ENCODE results near the gene SP9.

Gene SP9

DNA sequence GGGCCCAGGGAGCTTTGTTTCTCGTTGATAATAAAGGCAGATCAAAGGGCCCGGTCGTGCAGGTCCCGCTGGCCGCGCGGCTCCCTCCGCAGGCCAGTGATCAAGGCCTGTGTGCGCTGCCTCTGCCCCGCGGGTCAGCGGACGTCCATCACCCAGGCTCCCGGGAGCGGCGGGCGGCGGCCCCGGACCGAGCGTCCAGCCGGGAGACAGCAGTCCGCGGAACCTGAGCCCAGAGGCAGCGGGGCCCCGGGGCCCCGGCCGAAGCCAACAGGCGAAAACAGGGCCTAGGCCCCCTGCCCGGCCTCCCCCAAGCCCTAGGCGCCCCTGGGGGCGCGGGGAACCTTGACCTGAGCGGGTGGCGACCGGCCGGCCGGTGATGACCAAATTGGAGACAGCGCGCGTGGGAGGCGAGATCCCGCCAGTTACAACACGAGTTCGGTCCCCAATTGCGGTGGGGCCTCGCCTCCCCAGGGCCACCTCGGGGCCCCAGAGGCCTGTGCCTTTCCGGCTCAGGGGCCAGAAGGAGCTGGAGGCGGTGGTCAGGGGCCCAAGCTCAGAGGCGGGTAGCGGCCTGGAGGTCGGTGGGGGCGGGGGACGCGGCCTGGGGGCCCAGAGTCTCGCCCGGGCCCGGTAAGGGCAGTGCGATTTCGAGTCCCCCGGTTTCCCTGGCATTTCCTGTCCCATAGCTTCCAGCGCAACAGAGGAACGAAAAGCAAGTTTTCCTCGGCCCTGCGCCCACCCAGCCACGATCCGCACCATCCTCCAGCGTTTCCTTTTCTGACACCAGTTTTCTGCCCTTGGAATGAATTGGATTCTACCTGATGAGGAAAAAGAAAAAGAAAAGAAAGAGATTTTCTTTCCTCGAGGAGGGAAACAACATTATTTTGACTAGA, 5.9 kb downstream of the SP9 start:
- peaks cover 9% of the 10 kb centered on the region for H3K4me1 ChIP-seq (ENCODE audit: control insufficient read depth, insufficient read depth, low read length, unreplicated experiment)
- peak overlapping the region; percentile 42 for H2AFZ ChIP-seq (ENCODE audit: low read length, unreplicated experiment)
- peak overlapping the region; percentile 39 for H3K4me3 ChIP-seq (ENCODE audit: low read depth, low read length)
- no peak overlapping the region for H3K27ac ChIP-seq (ENCODE audit: low read depth, low read length)
- H3K79me2 ChIP-seq (ENCODE audit: control insufficient read depth, insufficient read depth, low read length, unreplicated experiment): no peaks in the 10 kb centered on the region
- no peaks in the 10 kb centered on the region for H3K36me3 ChIP-seq (ENCODE audit: insufficient read depth, low read length)
- H3K27me3 ChIP-seq (ENCODE audit: insufficient read depth, low read length): peaks cover 85% of the 10 kb centered on the region

DNA sequence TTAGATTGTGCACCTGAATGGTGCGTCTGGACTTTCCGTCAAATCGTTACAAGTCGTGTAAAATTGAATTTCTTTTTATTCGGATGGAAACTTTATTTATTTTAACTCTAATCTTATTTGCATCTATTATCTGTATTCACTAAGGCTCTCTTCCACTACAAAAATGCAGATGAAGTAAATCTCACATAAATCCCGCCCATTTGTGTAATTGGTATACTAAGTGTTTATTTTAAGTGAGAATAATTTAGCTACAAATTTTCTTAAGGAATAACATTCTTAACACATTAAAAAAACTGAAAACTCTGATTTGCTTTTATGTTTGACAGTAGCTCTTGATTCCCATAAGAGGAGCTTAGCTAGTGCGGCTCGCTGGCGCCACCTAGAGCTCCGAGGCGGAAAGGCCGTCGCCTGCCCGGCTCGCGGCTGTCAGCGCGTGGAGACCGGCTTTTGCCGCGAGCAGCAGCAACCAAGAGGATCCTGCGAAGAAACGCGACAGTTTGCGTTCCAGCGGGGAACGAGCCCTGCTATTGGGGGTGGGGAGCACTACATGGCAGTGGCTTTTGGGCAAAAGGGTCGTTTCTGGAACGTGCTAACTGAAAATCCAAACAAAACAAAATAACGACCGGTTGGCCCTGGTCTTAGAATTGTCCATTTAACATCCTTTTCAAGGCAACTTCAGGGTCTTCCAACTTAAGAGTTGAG, 6.7 kb downstream of the SP9 start:
- H3K27ac ChIP-seq (ENCODE audit: low read depth, low read length): no peak overlapping the region
- H3K4me3 ChIP-seq (ENCODE audit: low read depth, low read length): peak overlapping the region; percentile 71

DNA sequence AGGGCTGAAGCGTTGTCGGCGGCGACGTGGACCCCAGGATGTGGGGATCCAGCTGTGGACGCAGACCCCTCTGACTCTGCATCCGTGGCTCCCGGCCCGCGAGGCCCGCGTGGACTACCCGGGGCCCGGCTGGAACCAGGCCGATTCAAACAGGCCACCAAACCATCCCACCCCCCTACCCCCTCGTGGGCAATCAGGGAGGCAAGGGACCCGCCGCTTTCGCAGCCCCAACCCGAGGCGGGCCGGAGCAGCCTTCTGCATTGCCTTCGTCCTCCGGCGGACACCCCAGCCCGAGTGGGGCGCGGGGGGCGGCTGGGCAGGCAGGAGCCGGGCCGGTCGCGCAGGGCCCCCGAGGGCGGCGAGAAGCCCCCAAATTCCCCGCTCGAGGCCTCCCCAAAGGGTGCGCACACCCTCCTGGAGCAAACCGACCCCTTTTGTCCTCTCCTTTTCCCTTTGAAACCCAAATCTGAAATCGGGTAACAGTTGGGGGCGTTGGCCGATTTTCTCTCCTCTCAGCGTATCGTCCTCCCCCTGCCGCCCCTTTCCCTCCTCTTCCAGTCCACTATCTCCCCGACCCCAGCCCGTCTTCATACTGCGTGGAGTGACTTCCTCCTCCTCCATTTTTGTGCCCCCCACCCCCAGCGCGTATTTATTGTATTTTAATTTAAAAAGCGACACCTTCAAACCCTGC, 7.4 kb downstream of the SP9 start:
- Histone ChIP-seq H3K79me2 (ENCODE audit: control insufficient read depth, insufficient read depth, low read length, unreplicated experiment) (no peaks in the 10 kb centered on the region), H3K27me3 (ENCODE audit: insufficient read depth, low read length) (peaks cover 70% of the 10 kb centered on the region), H2AFZ (ENCODE audit: low read length, unreplicated experiment) (peak overlapping the region; percentile 65), H3K36me3 (ENCODE audit: insufficient read depth, low read length) (no peaks in the 10 kb centered on the region), H3K4me1 (ENCODE audit: control insufficient read depth, insufficient read depth, low read length, unreplicated experiment) (peaks cover 9% of the 10 kb centered on the region), H3K4me3 (ENCODE audit: low read depth, low read length) (peak overlapping the region; percentile 71), H3K27ac (ENCODE audit: low read depth, low read length) (no peak overlapping the region)

More for the DNA sequence above, 6.7 kb downstream of the SP9 start:
- Histone ChIP-seq H3K27me3 (ENCODE audit: insufficient read depth, low read length) (peaks cover 77% of the 10 kb centered on the region), H3K4me1 (ENCODE audit: control insufficient read depth, insufficient read depth, low read length, unreplicated experiment) (peaks cover 9% of the 10 kb centered on the region), H3K36me3 (ENCODE audit: insufficient read depth, low read length) (no peaks in the 10 kb centered on the region), H2AFZ (ENCODE audit: low read length, unreplicated experiment) (peak overlapping the region; percentile 65), H3K79me2 (ENCODE audit: control insufficient read depth, insufficient read depth, low read length, unreplicated experiment) (no peaks in the 10 kb centered on the region)

GRCh38 chr2:174342686-174343342, 8.1 kb downstream of the SP9 start:
- no peaks in the 10 kb centered on the region for H3K36me3 ChIP-seq (ENCODE audit: insufficient read depth, low read length)
- H3K4me3 ChIP-seq (ENCODE audit: low read depth, low read length): peak overlapping the region; percentile 71; the same call in 1 of the 2 replicates
- H2AFZ ChIP-seq (ENCODE audit: low read length, unreplicated experiment): no peak overlapping the region
- H3K27me3 ChIP-seq (ENCODE audit: insufficient read depth, low read length): peaks cover 65% of the 10 kb centered on the region
- peaks cover 9% of the 10 kb centered on the region for H3K4me1 ChIP-seq (ENCODE audit: control insufficient read depth, insufficient read depth, low read length, unreplicated experiment)
- H3K27ac ChIP-seq (ENCODE audit: low read depth, low read length): no peak overlapping the region
- H3K79me2 ChIP-seq (ENCODE audit: control insufficient read depth, insufficient read depth, low read length, unreplicated experiment): no peaks in the 10 kb centered on the region

DNA sequence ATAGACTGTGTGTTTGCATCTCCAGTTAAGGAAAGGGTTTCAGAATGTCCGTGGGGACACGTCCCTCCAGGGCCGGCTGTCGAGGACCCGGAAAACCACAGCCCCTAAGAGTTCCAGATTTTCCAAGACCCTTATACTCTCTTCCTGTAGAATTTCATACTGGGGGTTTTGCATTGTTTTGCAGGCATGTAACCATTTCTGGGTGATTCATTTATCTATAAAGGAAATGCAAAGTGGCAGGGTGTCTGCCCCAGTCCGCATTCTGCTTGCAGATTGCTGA, 8.5 kb downstream of the SP9 start:
- H3K4me1 ChIP-seq (ENCODE audit: control insufficient read depth, insufficient read depth, low read length, unreplicated experiment): peaks cover 9% of the 10 kb centered on the region
- H2AFZ ChIP-seq (ENCODE audit: low read length, unreplicated experiment): no peak overlapping the region
- no peak overlapping the region for H3K27ac ChIP-seq (ENCODE audit: low read depth, low read length)
- no peak overlapping the region for H3K4me3 ChIP-seq (ENCODE audit: low read depth, low read length)
- no peaks in the 10 kb centered on the region for H3K79me2 ChIP-seq (ENCODE audit: control insufficient read depth, insufficient read depth, low read length, unreplicated experiment)
- H3K27me3 ChIP-seq (ENCODE audit: insufficient read depth, low read length): peaks cover 60% of the 10 kb centered on the region
- 0 out of 2 replicates have a peak, but pooled peaks cover under 1% of the 10 kb centered on the region for H3K36me3 ChIP-seq (ENCODE audit: insufficient read depth, low read length)

DNA sequence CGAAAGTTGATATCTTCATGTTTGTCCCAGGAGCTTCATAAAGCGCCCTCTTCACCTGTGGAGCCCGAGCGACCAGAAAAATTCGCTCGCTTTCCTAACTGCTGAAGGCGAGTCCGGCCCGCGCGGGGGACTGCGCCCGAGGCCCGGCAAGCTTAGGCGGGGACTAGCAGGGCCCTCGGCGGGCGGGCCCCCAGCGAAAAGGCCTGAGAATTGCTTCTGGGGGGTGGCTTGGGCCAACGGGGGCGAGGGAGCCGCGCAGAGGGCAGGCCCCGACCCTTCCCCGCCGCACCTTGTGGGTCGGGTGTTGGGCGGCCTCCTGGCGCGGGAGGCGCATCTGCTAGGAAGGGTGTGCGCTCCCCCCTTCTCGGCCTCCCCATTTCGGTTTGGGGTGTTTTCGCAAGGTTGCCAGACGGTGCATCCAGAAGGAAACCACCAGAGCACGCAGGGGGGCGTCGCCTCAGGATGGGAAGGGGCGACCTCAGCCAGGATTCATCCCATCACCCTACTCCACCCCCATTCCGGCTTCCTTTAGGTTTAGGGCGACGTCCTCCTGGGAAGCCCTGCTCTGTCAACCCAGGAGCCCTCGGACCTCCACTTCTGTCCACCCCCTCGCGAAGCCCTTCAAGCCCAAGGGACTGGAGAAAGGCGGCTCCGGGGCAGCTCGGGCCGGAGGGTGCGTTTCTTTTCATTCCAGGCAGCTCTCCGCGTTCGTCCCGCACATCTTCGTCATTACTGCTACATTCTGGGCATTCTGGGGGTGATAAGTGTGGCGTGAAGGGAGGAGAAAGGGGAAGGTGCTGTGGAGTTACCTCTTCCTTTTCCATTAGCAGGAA, 9.1 kb downstream of the SP9 start:
- Histone ChIP-seq H3K4me1 (ENCODE audit: control insufficient read depth, insufficient read depth, low read length, unreplicated experiment) (peaks cover 9% of the 10 kb centered on the region), H3K27me3 (ENCODE audit: insufficient read depth, low read length) (peaks cover 54% of the 10 kb centered on the region)

GRCh38 chr2:174344716-174345461, 10.1 kb downstream of the SP9 start:
- Histone ChIP-seq H3K27ac (ENCODE audit: low read depth, low read length) (no peak overlapping the region), H2AFZ (ENCODE audit: low read length, unreplicated experiment) (no peak overlapping the region), H3K4me1 (ENCODE audit: control insufficient read depth, insufficient read depth, low read length, unreplicated experiment) (peaks cover 9% of the 10 kb centered on the region), H3K79me2 (ENCODE audit: control insufficient read depth, insufficient read depth, low read length, unreplicated experiment) (no peaks in the 10 kb centered on the region), H3K36me3 (ENCODE audit: insufficient read depth, low read length) (0 out of 2 replicates have a peak, but pooled peaks cover 4% of the 10 kb centered on the region), H3K27me3 (ENCODE audit: insufficient read depth, low read length) (peaks cover 44% of the 10 kb centered on the region), H3K4me3 (ENCODE audit: low read depth, low read length) (no peak overlapping the region)

More for the DNA sequence above, 9.1 kb downstream of the SP9 start:
- Histone ChIP-seq H3K79me2 (ENCODE audit: control insufficient read depth, insufficient read depth, low read length, unreplicated experiment) (no peaks in the 10 kb centered on the region), H3K36me3 (ENCODE audit: insufficient read depth, low read length) (0 out of 2 replicates have a peak, but pooled peaks cover 4% of the 10 kb centered on the region), H3K4me3 (ENCODE audit: low read depth, low read length) (no peak overlapping the region), H2AFZ (ENCODE audit: low read length, unreplicated experiment) (no peak overlapping the region), H3K27ac (ENCODE audit: low read depth, low read length) (no peak overlapping the region)

GRCh38 chr2:174350018-174350417, 15.3 kb downstream of the SP9 start:
- no peaks in the 10 kb centered on the region for H3K79me2 ChIP-seq (ENCODE audit: control insufficient read depth, insufficient read depth, low read length, unreplicated experiment)
- no peak overlapping the region for H2AFZ ChIP-seq (ENCODE audit: low read length, unreplicated experiment)
- no peaks in the 10 kb centered on the region for H3K27me3 ChIP-seq (ENCODE audit: insufficient read depth, low read length)
- no peak overlapping the region for H3K4me3 ChIP-seq (ENCODE audit: low read depth, low read length)
- no peaks in the 10 kb centered on the region for H3K4me1 ChIP-seq (ENCODE audit: control insufficient read depth, insufficient read depth, low read length, unreplicated experiment)
- H3K27ac ChIP-seq (ENCODE audit: low read depth, low read length): no peak overlapping the region
- H3K36me3 ChIP-seq (ENCODE audit: insufficient read depth, low read length): 0 out of 2 replicates have a peak, but pooled peaks cover 4% of the 10 kb centered on the region

- Histone ChIP-seq H3K4me1 (ENCODE audit: control insufficient read depth, insufficient read depth, low read length, unreplicated experiment) (no peaks in the 10 kb centered on the region), H3K4me3 (ENCODE audit: low read depth, low read length) (no peak overlapping the region), H3K79me2 (ENCODE audit: control insufficient read depth, insufficient read depth, low read length, unreplicated experiment) (no peaks in the 10 kb centered on the region), H3K27me3 (ENCODE audit: insufficient read depth, low read length) (no peaks in the 10 kb centered on the region), H2AFZ (ENCODE audit: low read length, unreplicated experiment) (no peak overlapping the region), H3K27ac (ENCODE audit: low read depth, low read length) (no peak overlapping the region), H3K36me3 (ENCODE audit: insufficient read depth, low read length) (0 out of 2 replicates have a peak, but pooled peaks cover 4% of the 10 kb centered on the region)
These were observed 15.9 kb downstream of the SP9 start for GRCh38 chr2:174350593-174351181.

Data from ACC112 (cell line).